Thyroid gland (tissue), 4 donors: ENCODE results near the gene AFAP1L2. TPM values are rescaled to one million over a fixed set of nuclear protein-coding genes. Genes with fewer than 3 reads are reported as not detected.

Experiments
- DNase-seq, 2 donors: peaks; one replicate each; pipeline ENCODE4 v3.0.0-alpha.2; 2019
- H3K27ac ChIP-seq, 3 donors: fragments of 200-600 bp; sonication (generic); 1 replicate in 2 of 3; 2 replicates in 1 of 3; pipeline ENCODE4 v1.5.1; 2016 to 2019; ENCODE audit warnings: mild to moderate bottlenecking in 1 of 3, moderate library complexity in 1 of 3
- H3K27me3 ChIP-seq: fragments of 200-600 bp; sonication (generic); one replicate; pipeline ENCODE4 v1.5.1; 2019
- H3K36me3 ChIP-seq, 2 donors: fragments of 200-600 bp; sonication (generic); one replicate each; pipeline ENCODE4 v1.5.1; 2016 to 2019
- H3K4me1 ChIP-seq, 2 donors: fragments of 200-600 bp; sonication (generic); one replicate each; pipeline ENCODE4 v1.5.1; 2017 to 2019
- H3K4me3 ChIP-seq, 3 donors: fragments of 200-600 bp; sonication (generic); replicated peaks in 1 of 3; 1 replicate in 2 of 3; 2 replicates in 1 of 3; pipeline ENCODE4 v1.5.1; 2016; ENCODE audit warnings: mild to moderate bottlenecking in 1 of 3
- H3K9me3 ChIP-seq: fragments of 200-600 bp; sonication (generic); one replicate; pipeline ENCODE4 v1.5.1; 2017
- CTCF ChIP-seq, 6 experiments: fragments of 200-600 bp in 3 of 6; fragments of 450-650 bp in 3 of 6; sonication (generic) in 3 of 6; IDR thresholded peaks; one replicate each; pipeline ENCODE4 v1.5.1; 2016 to 2019; ENCODE audit warnings: antibody characterized with exemption in 6 of 6, mild to moderate bottlenecking in 2 of 6, inconsistent platforms in 1 of 6, moderate library complexity in 1 of 6
- POLR2A ChIP-seq, 2 donors: fragments of 450-650 bp; IDR thresholded peaks; one replicate each; pipeline ENCODE4 v1.6.1; 2017; ENCODE audit warnings: antibody characterized with exemption in 2 of 2, mild to moderate bottlenecking in 2 of 2, moderate library complexity in 1 of 2
- WGBS, 2 donors: methylation state at CpG; one replicate each; pipeline ENCODE4 v1.1.5; 2017; 5-methylcytosine and 5-hydroxymethylcytosine counted together
- intact Hi-C: fragments of 100-400 bp; cut with DNase I; formaldehyde crosslinking; loops from one replicate; pipeline ENCODE4 v1.15.1; 2023
- total RNA-seq, 4 donors: library from RNA; depleted of rRNA; stranded (reverse); fragments of >200 nt; gene quantifications; one replicate each; pipeline ENCODE4 v1.2.3, GENCODE V29; 2016

Gene AFAP1L2
- total RNA-seq, 4 donors from 2014 or later: 135 to 356 (median 299) TPM

GRCh38 chr10:114387784-114388183 lies 16.5 kb downstream of the AFAP1L2 start:
- H3K27ac ChIP-seq: peak overlapping the region; percentile 83 to 98 (median 90)
- TF ChIP-seq POLR2A (IDR thresholded peaks at IDR 0.05) (no peak), CTCF (IDR thresholded peaks at IDR 0.05) (no peak)
- intact Hi-C loops: no loop called here
- no peak overlapping the region for H3K4me3 ChIP-seq
- peaks cover 87 to 91% of the 10 kb centered on the region in 2 donors for H3K4me1 ChIP-seq
- H3K9me3 ChIP-seq: no peaks in the 10 kb centered on the region
- 80 to 81% methylated on average over 4 of the region's 4 CpGs for WGBS, 2 donors
- no peak for DNase-seq
- H3K36me3 ChIP-seq: peaks cover 0 to 3% of the 10 kb centered on the region in 2 donors
- H3K27me3 ChIP-seq: no peaks in the 10 kb centered on the region

DNA sequence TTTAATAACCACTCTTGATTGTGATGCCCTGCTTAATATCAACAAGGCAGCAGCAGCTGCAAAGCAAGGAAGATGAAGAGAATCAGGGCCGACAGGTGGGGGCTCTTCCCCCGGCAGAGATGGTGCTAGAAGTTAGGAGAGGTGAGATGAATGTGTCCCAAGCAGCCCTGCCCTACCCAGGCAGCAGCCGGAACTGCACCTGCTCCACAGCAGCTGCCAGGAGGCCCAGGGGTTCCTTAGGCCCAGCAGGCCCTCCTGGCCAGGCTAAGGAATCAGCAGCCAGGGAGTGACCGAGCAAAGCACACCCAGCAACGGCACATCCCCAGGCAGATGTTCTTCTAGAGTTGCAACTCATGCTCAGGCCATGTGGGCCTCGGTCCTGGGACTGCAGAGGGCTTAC lies 17.9 kb downstream of the AFAP1L2 start:
- no peaks in the 10 kb centered on the region for H3K9me3 ChIP-seq
- no peak for TF ChIP-seq POLR2A (IDR thresholded peaks at IDR 0.05)
- peak in 2 of 6 experiments; percentile 27 to 29 for TF ChIP-seq CTCF (IDR thresholded peaks at IDR 0.05)
- intact Hi-C loops: no loop called here
- 71 to 76% methylated on average over 3 to 5 of the region's 6 CpGs for WGBS, 2 donors
- no peak overlapping the region for H3K4me3 ChIP-seq
- H3K27me3 ChIP-seq: no peaks in the 10 kb centered on the region
- peaks cover 0 to 3% of the 10 kb centered on the region in 2 donors for H3K36me3 ChIP-seq
- H3K4me1 ChIP-seq: peaks cover 74 to 77% of the 10 kb centered on the region in 2 donors
- peak overlapping the region in 2 of 3 donors; percentile 54 to 98 for H3K27ac ChIP-seq
- no peak for DNase-seq

- Histone ChIP-seq H3K9me3 (no peaks in the 10 kb centered on the region), H3K4me1 (peaks cover 67 to 72% of the 10 kb centered on the region in 2 donors), H3K4me3 (no peak overlapping the region), H3K36me3 (peaks cover 0 to 3% of the 10 kb centered on the region in 2 donors), H3K27ac (peak overlapping the region; percentile 5 to 98 (median 54)), H3K27me3 (no peaks in the 10 kb centered on the region)
- TF ChIP-seq POLR2A (IDR thresholded peaks at IDR 0.05) (no peak), CTCF (IDR thresholded peaks at IDR 0.05) (no peak)
- intact Hi-C loops: no loop called here
- DNase-seq: no peak
- 61 to 62% methylated on average over 3 of the region's 3 CpGs for WGBS, 2 donors
Measured at GRCh38 chr10:114385557-114385956, 18.7 kb downstream of the AFAP1L2 start.

GRCh38 chr10:114384601-114385000 lies 19.7 kb downstream of the AFAP1L2 start:
- no peaks in the 10 kb centered on the region for H3K27me3 ChIP-seq
- 94% methylated on average over 5 of the region's 5 CpGs for WGBS, 2 donors
- intact Hi-C loops: no loop called here
- H3K9me3 ChIP-seq: no peaks in the 10 kb centered on the region
- H3K27ac ChIP-seq: peak overlapping the region in 2 of 3 donors; percentile 12 to 18
- peaks cover 67 to 72% of the 10 kb centered on the region in 2 donors for H3K4me1 ChIP-seq
- TF ChIP-seq POLR2A (IDR thresholded peaks at IDR 0.05): no peak
- no peak for TF ChIP-seq CTCF (IDR thresholded peaks at IDR 0.05)
- H3K4me3 ChIP-seq: no peak overlapping the region
- DNase-seq: no peak
- H3K36me3 ChIP-seq: peaks cover 0 to 3% of the 10 kb centered on the region in 2 donors

GRCh38 chr10:114384181-114384580 lies 20.1 kb downstream of the AFAP1L2 start:
- H3K4me3 ChIP-seq: no peak overlapping the region
- intact Hi-C loops: no loop called here
- 78 to 85% methylated on average over 9 of the region's 9 CpGs for WGBS, 2 donors

More at GRCh38 chr10:114384181-114384580, 20.1 kb downstream of the AFAP1L2 start:
- TF ChIP-seq CTCF (IDR thresholded peaks at IDR 0.05) (no peak), POLR2A (IDR thresholded peaks at IDR 0.05) (no peak)
- no peak for DNase-seq
- H3K4me1 ChIP-seq: peaks cover 68 to 75% of the 10 kb centered on the region in 2 donors
- H3K36me3 ChIP-seq: peaks cover 0 to 3% of the 10 kb centered on the region in 2 donors
- H3K27ac ChIP-seq: peak overlapping the region in 2 of 3 donors; percentile 12 to 18
- no peaks in the 10 kb centered on the region for H3K9me3 ChIP-seq
- H3K27me3 ChIP-seq: no peaks in the 10 kb centered on the region
